HG03571 (cell line): Measurements from ENCODE around the gene MTOR.
"Not testable (repeated sequence)": the region's sequence is repeated elsewhere in the genome, so short reads cannot be mapped to it uniquely, and the experiment has no call there.

Experiments used
- ATAC-seq: cut with Tn5 transposase; IDR thresholded peaks from one replicate; pipeline ENCODE4 v1.9.1; 2021; ENCODE audit not compliant: unreplicated experiment

Gene MTOR

GRCh38 chr1:11262171-11263049, at the start of gene MTOR:
Gene MTOR (minus strand): TSS chr1:11262551. CDS start chr1:11259409, 3,142 bp downstream.
- ATAC-seq = peak; percentile 97

- ATAC-seq = no peak
These were observed 47.0 kb upstream of the MTOR start for GRCh38 chr1:11309385-11309784.

GRCh38 chr1:11308699-11309224, 46.4 kb upstream of the MTOR start:
- ATAC-seq = no peak

GRCh38 chr1:11307852-11308251, 45.5 kb upstream of the MTOR start:
- no peak for ATAC-seq

- not testable (repeated sequence) for ATAC-seq
These were observed 43.2 kb upstream of the MTOR start for GRCh38 chr1:11305516-11305915.

- ATAC-seq = no peak
These were observed 40.0 kb upstream of the MTOR start for GRCh38 chr1:11302366-11302765.

- no peak for ATAC-seq
These were observed 39.2 kb upstream of the MTOR start for GRCh38 chr1:11301601-11302000.

GRCh38 chr1:11299225-11299574, 36.8 kb upstream of the MTOR start:
- no peak for ATAC-seq

- ATAC-seq = no peak
These were observed 36.3 kb upstream of the MTOR start for GRCh38 chr1:11298390-11299224.

GRCh38 chr1:11297774-11298173, 35.4 kb upstream of the MTOR start:
- ATAC-seq = not testable (repeated sequence)

- ATAC-seq = no peak
These were observed 33.6 kb upstream of the MTOR start for GRCh38 chr1:11295905-11296304.

- no peak for ATAC-seq
These were observed 32.6 kb upstream of the MTOR start for GRCh38 chr1:11294951-11295350.

- ATAC-seq = no peak
These were observed 31.5 kb upstream of the MTOR start for GRCh38 chr1:11293856-11294255.

- no peak for ATAC-seq
These were observed 28.7 kb upstream of the MTOR start for GRCh38 chr1:11291049-11291448.

- ATAC-seq = no peak
These were observed 26.7 kb upstream of the MTOR start for GRCh38 chr1:11289064-11289463.

GRCh38 chr1:11286735-11287410, 24.5 kb upstream of the MTOR start:
- no peak for ATAC-seq

- no peak for ATAC-seq
These were observed 23.8 kb upstream of the MTOR start for GRCh38 chr1:11285883-11286734.

- no peak for ATAC-seq
These were observed 22.4 kb upstream of the MTOR start for GRCh38 chr1:11284784-11285183.

GRCh38 chr1:11283151-11283550, 20.8 kb upstream of the MTOR start:
- ATAC-seq = no peak
